Right lobe of liver (tissue), 5 donors: ENCODE data around the gene BACH2. TPM values are rescaled to one million over a fixed set of nuclear protein-coding genes. Genes with fewer than 3 reads are reported as not detected.

ENCODE experiments used
- microRNA-seq, 2 donors: library from miRNA; unstranded; fragments of <30 nt; microRNA quantifications; one replicate each; pipeline ENCODE4, GENCODE V29; 2019 to 2020
- small RNA-seq, 2 experiments: library from RNA; depleted of rRNA; stranded (forward); fragments of <200 nt; gene quantifications; one replicate each; pipeline ENCODE3, GENCODE V24; 2016
- total RNA-seq, 6 experiments: library from RNA; depleted of rRNA in 2 of 6; stranded (reverse); fragments of >200 nt in 2 of 6; fragmentation: NEBNext Ultra II Directional in 3 of 6; extraction: Animal tissue kit (Norgen Biotek cat#: 25700) in 3 of 6; gene quantifications; one replicate each; pipeline versions ENCODE4 v1.1.0 to v1.2.4, GENCODE V29; 2016 to 2023
- donor health status: DM: no; HTN: no; CAD: no.
- donor health status: DM: no; HTN: no; CAD: no.
- donor health status: DM: no; HTN: yes; CAD: no.
- donor health status: DM: no; HTN: yes; CAD: no.

Gene BACH2
- total RNA-seq, 6 experiments from 2014 or later: 2.6 to 12.6 (median 3.1) TPM

Small RNAs within 50 kb of the gene (microRNA-seq; reads per million reads assigned to microRNA genes)
- gene MIR4464: 0 reads per million in 2 donors

Small RNAs within 50 kb of the gene (small RNA-seq; reads per million reads assigned to genes)
- gene MIR4464 (0 reads per million in 2 experiments), gene RF00019 (0 reads per million in 2 experiments), gene RN7SKP110 (0 reads per million in 2 experiments)
